ENCODE data around the gene POTED.
"Not testable (repeated sequence)": the region's sequence is repeated elsewhere in the genome, so short reads cannot be mapped to it uniquely, and the experiment has no call there.

POTED gene

GRCh38 chr21:13609477-13609876, at the start of gene POTED:
TSS of gene POTED (plus strand) at chr21:13609777. CDS start at chr21:13610229, 452 bp downstream.
- DNase-seq (ENCODE audit: low spot score) = not testable (repeated sequence)

GRCh38 chr21:13650101-13650500, 40.5 kb downstream of the POTED start:
- not testable (repeated sequence) for DNase-seq (ENCODE audit: low spot score)

GRCh38 chr21:13651746-13652145, 42.2 kb downstream of the POTED start:
- DNase-seq (ENCODE audit: low spot score) = not testable (repeated sequence)
